ENCODE data around the gene ZFP1. TPM values are rescaled to one million over a fixed set of nuclear protein-coding genes. Genes with fewer than 3 reads are reported as not detected.

Gene ZFP1
- total RNA-seq, 1 experiment from 2014 or later, result 10.6 TPM

GRCh38 chr16:75114946-75115825 is 33.1 kb upstream of the ZFP1 start:
- Mint-ChIP-seq H3K27ac (ENCODE audit: unreplicated experiment) (no peak overlapping the region), H3K4me1 (ENCODE audit: low read depth, unreplicated experiment) (peaks cover 22% of the 10 kb centered on the region), H3K4me3 (ENCODE audit: low read depth, unreplicated experiment) (no peak overlapping the region), H3K36me3 (ENCODE audit: insufficient read depth, unreplicated experiment) (peaks cover 7% of the 10 kb centered on the region), H3K9me3 (ENCODE audit: low read depth, unreplicated experiment) (no peaks in the 10 kb centered on the region), H3K27me3 (ENCODE audit: unreplicated experiment) (peaks cover 15% of the 10 kb centered on the region)
- DNase-seq, result no peak
- BruUV-seq (replicated peaks), result no TSS peak
- no peak for TF ChIP-seq CTCF (IDR thresholded peaks at IDR 0.05; ENCODE audit: unreplicated experiment)
- CTCF ChIA-PET, result no interaction called here
- intact Hi-C loops (cut with micrococcal nuclease; ENCODE audit: unreplicated experiment), result loop anchor here (10.0 kb wide), 1 partner anchor 240 kb away; no protein-coding TSS in a partner anchor

- Mint-ChIP-seq H3K36me3 (ENCODE audit: insufficient read depth, unreplicated experiment) (peaks cover 7% of the 10 kb centered on the region), H3K27me3 (ENCODE audit: unreplicated experiment) (peaks cover 15% of the 10 kb centered on the region), H3K9me3 (ENCODE audit: low read depth, unreplicated experiment) (no peaks in the 10 kb centered on the region), H3K4me3 (ENCODE audit: low read depth, unreplicated experiment) (peak within 1 kb of the TSS; percentile 75), H3K4me1 (ENCODE audit: low read depth, unreplicated experiment) (peaks cover 12% of the 10 kb centered on the region), H3K27ac (ENCODE audit: unreplicated experiment) (peak within 1 kb of the TSS; percentile 42)
- CTCF ChIA-PET, result interaction anchor here (0.5 to 1.1 kb wide), 4 partner anchors 83 to 278 kb away, joined by 3 to 9 read pairs (median 4); partner anchors contain the start of gene ZNRF1
- BruUV-seq (replicated peaks), result no TSS peak
- TF ChIP-seq CTCF (IDR thresholded peaks at IDR 0.05; ENCODE audit: unreplicated experiment), result no peak
- DNase-seq, result peak; percentile 89
- intact Hi-C loops (cut with micrococcal nuclease; ENCODE audit: unreplicated experiment), result loop anchor here (10.0 kb wide), 1 partner anchor 241 kb away; no protein-coding TSS in a partner anchor
These were observed 32.0 kb upstream of the ZFP1 start, which contains the start of gene LDHD for GRCh38 chr16:75116081-75116910. Gene LDHD (minus strand): TSS chr16:75116780. CDS start chr16:75116720, 60 bp downstream.

- Mint-ChIP-seq H3K27me3 (ENCODE audit: unreplicated experiment) (peaks cover 15% of the 10 kb centered on the region), H3K4me3 (ENCODE audit: low read depth, unreplicated experiment) (peak overlapping the region; percentile 75), H3K9me3 (ENCODE audit: low read depth, unreplicated experiment) (no peaks in the 10 kb centered on the region), H3K36me3 (ENCODE audit: insufficient read depth, unreplicated experiment) (peaks cover 7% of the 10 kb centered on the region), H3K27ac (ENCODE audit: unreplicated experiment) (peak overlapping the region; percentile 42), H3K4me1 (ENCODE audit: low read depth, unreplicated experiment) (peaks cover 12% of the 10 kb centered on the region)
- CTCF ChIA-PET, result interaction anchor here (1.0 to 1.1 kb wide), 2 partner anchors 87 to 119 kb away, joined by 3 to 9 read pairs; partner anchors contain the start of gene ZNRF1
- BruUV-seq (replicated peaks), result no TSS peak
- TF ChIP-seq CTCF (IDR thresholded peaks at IDR 0.05; ENCODE audit: unreplicated experiment), result no peak
- no peak for DNase-seq
- intact Hi-C loops (cut with micrococcal nuclease; ENCODE audit: unreplicated experiment), result loop anchor here (10.0 kb wide), 1 partner anchor 242 kb away; no protein-coding TSS in a partner anchor
These were observed 31.4 kb upstream of the ZFP1 start for GRCh38 chr16:75116911-75117245.

- no peak overlapping the region for H3K4me3 Mint-ChIP-seq (ENCODE audit: low read depth, unreplicated experiment)
- no peak for TF ChIP-seq CTCF (IDR thresholded peaks at IDR 0.05; ENCODE audit: unreplicated experiment)
- no peaks in the 10 kb centered on the region for H3K9me3 Mint-ChIP-seq (ENCODE audit: low read depth, unreplicated experiment)
- no TSS peak for BruUV-seq (replicated peaks)
- H3K27me3 Mint-ChIP-seq (ENCODE audit: unreplicated experiment), result peaks cover 15% of the 10 kb centered on the region
- H3K27ac Mint-ChIP-seq (ENCODE audit: unreplicated experiment), result no peak overlapping the region
- CTCF ChIA-PET, result interaction anchor here (0.6 to 1.3 kb wide), 2 partner anchors 8 to 169 kb away, joined by 3 to 7 read pairs; no protein-coding TSS in a partner anchor
- peaks cover 12% of the 10 kb centered on the region for H3K4me1 Mint-ChIP-seq (ENCODE audit: low read depth, unreplicated experiment)
- intact Hi-C loops (cut with micrococcal nuclease; ENCODE audit: unreplicated experiment), result loop anchor here (10.0 kb wide), 1 partner anchor 244 kb away; no protein-coding TSS in a partner anchor
- DNase-seq, result no peak
- peaks cover 7% of the 10 kb centered on the region for H3K36me3 Mint-ChIP-seq (ENCODE audit: insufficient read depth, unreplicated experiment)
These were observed 29.3 kb upstream of the ZFP1 start for GRCh38 chr16:75118943-75119539.
